GM13977 (cell line): ENCODE measurements around the gene SIGLEC11.

Experiments used
- DNase-seq: peaks from one replicate; pipeline ENCODE4 v3.0.0; 2012; ENCODE audit warnings: low spot score
- CTCF ChIP-seq: IDR thresholded peaks from 2 replicates; pipeline ENCODE4 v1.5.1; 2012; ENCODE audit warnings: mild to moderate bottlenecking, control low read depth; ENCODE audit not compliant: insufficient read depth; ENCODE audit errors: extremely low read depth, missing control alignments
- in situ Hi-C: fragments of 300-500 bp; cut with MboI; formaldehyde crosslinking; loops from one replicate; pipeline ENCODE4 v1.12.0; 2022; ENCODE audit warnings: low sequenced_read_pairs, low pct_unique_long_range_greater_than_20kb, mixed read lengths, inconsistent platforms; ENCODE audit not compliant: unreplicated experiment

The SIGLEC11 gene

GRCh38 chr19:49981603-49982593, 20.9 kb upstream of the SIGLEC11 start:
- no peak for TF ChIP-seq CTCF
- DNase-seq, result no peak
- in situ Hi-C loops, result no loop called here

DNA sequence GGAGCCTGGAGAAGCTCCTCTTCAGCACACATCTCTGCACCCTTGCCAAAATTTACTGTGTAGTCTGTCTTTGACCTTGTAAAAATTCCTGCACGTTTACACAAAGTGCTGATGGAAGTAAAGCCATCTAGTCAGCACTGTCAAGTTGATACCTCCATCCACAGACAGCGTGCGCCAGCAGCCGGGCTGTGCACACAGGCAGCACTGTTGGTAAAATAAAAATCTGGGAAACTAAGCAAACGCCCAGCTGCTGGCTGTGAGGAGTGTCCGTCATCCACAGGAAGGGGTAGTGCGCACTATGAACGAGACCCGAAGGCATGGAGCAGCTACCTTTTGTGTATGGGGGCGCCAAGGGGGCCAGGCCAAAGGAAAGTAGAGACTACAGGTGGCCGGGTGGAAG, 17.4 kb upstream of the SIGLEC11 start:
- in situ Hi-C loops, result no loop called here
- no peak for DNase-seq
- TF ChIP-seq CTCF, result no peak

DNA sequence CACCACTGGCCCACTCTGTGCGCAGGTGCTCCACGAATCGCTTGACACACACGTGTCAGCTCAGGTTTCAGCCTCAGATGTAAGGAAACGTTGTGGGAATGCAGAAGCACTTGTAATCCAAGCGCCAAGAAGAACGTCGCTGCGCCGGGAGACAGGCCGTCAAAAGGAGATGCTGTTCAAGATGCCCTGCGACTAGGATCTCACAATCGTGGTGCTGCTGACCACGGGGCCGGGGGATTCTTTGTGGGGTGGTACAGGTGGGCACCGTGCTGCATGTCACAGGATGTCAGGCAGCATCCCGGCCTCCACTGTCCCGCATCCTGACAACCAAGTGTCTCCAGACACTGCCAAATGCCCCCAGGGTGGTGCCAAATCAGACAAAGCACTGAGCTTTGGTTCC, 16.9 kb upstream of the SIGLEC11 start:
- no peak for DNase-seq
- TF ChIP-seq CTCF, result no peak
- in situ Hi-C loops, result no loop called here

- in situ Hi-C loops, result no loop called here
- no peak for DNase-seq
- no peak for TF ChIP-seq CTCF
These were observed 16.1 kb upstream of the SIGLEC11 start for GRCh38 chr19:49977076-49977475.

GRCh38 chr19:49976496-49976895, 15.5 kb upstream of the SIGLEC11 start:
- in situ Hi-C loops, result no loop called here
- no peak for TF ChIP-seq CTCF
- no peak for DNase-seq

DNA sequence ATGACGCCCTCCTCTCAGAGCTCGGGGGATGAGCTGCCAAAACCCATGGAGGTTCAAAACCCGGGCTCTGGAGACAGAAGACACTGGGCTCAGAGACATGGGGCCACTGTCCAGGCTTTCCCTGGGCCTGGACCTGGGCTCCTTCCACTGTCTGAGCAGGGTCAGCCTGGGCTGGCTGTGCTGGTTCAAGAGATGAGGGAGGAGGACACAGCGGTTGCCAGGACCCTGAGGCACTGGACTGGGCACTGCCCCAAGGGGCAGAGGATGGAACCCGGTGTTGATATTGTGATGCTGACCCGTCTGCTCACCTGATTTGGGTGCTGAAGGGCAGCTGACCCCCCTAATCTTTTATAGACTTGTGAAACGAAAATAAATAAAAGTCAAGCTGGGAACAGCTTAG, 14.1 kb upstream of the SIGLEC11 start:
- in situ Hi-C loops, result no loop called here
- no peak for TF ChIP-seq CTCF

More for the DNA sequence above, 14.1 kb upstream of the SIGLEC11 start:
- no peak for DNase-seq
